HG03095 (cell line): ENCODE data around the gene CDKN2D.

Experiments used
- ATAC-seq: cut with Tn5 transposase; IDR thresholded peaks from one replicate; pipeline ENCODE4 v1.9.1; 2021; ENCODE audit warnings: moderate library complexity; ENCODE audit not compliant: unreplicated experiment

Gene CDKN2D

DNA sequence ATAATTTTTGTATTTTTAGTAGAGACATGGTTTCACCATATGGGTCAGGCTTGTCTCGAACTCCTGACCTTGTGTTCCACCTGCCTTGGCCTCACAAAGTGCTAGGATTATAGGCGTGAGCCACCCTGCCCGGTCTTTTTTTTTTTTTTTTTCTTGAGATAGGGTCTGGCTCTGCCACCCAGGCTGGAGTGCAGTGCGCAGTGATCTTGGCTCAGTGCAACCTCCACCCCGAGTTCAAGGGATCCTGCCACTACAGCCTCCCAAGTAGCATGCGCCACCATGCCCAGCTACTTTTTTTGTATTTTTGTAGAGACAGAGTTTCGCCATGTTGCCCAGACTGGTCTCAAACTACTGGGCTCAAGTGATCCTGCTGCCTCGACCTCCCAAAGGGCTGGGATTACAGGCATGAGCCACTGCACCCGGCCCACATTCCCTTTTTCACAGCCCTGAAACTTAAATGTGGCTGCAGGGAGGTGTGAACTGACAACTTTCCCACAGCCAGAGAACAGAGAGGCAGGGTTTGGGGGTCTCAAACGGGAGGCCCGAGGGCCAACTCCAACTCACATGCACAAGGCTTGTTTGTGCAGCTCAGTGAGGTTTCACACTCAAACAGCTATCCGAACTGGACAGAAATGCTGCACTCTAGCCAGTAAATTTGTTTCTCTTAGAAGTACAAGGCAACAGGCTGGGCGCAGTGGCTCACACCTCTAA lies 47.2 kb downstream of the CDKN2D start:
- no peak for ATAC-seq

DNA sequence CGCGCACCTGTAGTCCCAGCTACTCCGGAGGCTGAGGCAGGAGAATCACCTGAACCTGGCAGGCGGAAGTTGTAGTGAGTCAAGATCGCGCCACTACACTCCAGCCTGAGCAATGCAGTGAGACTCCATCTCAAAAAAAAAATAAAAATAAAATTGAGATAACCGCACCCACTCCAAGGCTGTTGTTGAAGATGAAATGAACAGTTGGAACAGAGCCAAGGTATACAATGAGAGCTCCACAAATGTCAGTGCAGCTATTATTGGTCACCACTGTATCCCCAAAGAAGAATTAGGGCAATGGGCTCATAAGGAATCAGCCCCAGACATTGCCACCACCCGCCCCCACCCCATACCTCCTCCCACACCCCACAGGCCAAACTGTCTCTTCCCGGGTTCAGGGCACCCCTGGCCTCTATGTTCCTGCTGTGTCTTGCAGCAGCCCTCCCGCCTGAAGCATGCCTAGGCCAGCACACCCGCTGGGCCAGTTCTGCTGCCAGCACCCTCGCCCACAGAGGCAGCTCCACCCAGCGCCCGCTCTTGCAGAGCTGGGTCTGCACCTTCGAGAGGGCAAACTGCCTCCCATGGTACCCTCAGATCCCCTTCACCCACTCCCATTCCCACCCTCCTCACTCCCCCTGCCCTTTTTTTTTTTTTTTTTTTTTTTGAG lies 48.0 kb downstream of the CDKN2D start:
- ATAC-seq: no peak

DNA sequence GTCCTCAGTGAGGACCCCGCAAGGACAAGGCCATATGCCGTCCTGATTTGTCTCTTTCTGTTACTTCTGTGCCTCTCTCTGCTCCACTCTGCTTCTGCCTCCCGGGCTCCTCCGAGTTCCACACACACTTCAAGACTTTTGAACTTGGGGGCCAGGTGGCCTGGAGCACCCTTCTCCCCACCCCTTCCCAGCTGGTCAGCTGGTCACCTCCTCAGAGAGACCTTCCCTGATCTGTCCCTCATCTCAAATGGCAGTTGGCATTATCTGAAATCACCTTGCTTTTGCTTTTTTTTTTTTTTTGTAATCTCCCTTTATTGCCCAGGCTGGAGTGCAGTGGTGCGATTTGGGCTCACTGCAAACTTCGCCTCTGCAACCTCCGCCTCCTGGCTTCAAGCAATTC lies 49.4 kb downstream of the CDKN2D start:
- ATAC-seq: no peak

DNA sequence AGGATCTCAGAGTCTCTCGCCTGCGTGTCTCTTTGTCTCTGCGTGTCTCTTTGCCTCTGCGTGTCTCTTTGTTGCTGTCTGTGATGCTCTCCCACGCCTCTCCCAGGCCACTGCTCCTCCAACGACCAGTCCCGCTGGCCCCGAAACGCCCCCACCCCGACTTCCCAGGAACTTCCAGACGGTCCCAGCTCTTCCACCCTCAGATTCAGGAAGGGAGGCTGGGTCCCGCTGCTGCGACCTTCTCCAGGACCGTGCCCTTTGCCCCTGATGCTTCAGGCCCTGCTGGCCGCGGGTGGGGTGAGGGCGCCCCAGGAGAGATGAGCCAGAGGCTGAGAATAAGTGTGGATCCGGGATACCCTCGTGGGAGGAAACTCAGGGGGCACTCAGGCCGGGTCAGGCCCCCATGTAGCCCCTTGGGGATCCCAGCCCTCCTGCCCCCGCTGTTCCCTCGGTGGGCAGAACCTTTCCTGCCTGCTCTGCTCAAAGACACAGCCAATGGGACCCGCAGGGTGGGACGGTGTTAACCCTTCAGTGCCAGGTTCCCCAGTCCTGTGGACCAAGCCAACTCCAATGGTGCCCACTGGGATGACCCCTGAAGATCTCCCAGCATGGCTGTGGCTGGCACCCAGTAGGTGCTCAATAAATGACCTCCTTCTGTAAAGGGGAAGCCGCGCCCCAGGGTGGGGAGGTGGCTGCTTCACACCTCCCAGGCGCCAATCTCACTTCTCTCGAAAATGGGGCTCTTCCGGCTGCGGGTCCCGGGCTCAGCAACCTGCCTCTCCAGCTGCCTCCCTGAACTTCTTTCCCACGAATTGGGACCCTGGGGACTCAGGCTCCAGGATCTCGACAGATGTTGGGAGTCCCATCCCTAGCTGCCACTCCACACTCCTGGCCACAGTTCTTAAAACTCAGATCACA lies 50.1 kb downstream of the CDKN2D start:
- no peak for ATAC-seq

DNA sequence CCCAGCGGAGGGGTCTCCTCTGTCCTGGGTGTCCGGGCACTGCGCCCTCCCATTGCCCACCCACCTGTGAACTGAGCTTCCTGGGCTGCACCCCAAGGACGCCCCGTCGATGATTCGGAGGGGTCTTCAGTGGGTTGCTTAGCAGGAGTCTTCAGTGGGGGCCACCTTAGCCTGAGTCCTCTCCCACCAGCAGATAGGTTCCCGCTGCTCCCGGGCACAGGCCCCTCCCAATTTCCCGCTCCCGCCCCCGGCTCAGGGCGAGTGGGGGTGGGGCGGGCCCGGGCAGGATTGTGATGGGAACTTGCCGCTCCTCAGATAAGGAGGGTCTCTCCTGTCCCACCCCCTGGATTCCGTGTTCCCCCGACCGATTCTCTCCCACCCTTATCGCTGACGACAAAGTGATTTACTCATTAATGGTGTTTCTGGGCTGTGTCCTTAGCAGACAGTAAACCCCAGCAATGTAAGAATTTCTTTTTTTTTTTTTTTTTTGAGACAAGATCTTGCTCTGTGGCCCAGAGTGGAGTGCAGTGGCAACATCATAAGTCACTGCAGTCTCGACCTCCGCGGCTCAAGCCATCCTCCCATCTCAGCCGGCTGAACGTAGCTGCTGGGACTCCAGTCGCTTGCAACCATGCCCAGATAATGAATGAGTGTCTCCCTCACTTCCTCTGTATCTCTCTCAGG lies 50.9 kb downstream of the CDKN2D start:
- ATAC-seq: no peak

DNA sequence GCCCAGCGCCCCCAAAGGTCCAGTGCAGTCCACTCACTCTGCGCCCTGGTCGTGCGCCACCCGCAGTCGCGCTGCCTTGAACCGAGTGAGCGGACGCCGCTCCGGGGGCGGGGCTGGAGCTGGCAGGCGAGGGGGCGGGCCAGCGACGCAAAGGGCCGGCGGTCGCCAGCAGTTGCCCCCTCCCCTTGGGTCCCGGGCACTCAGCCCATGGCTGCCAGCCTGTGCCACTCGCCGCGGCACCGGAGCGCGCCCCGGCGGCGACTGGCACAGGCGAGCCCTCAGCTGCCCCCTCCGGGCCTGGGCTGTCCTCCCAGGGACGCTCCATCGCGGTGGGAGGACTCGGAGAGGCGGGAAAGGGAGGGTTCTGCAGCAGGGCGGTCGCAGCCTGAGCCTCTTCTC lies 51.4 kb downstream of the CDKN2D start, which contains the start of gene S1PR5:
Gene S1PR5, minus strand, starts transcription at position 87 of the 399 bp plus-strand sequence. CDS start 2,436 bp downstream, outside the sequence.
- no peak for ATAC-seq

DNA sequence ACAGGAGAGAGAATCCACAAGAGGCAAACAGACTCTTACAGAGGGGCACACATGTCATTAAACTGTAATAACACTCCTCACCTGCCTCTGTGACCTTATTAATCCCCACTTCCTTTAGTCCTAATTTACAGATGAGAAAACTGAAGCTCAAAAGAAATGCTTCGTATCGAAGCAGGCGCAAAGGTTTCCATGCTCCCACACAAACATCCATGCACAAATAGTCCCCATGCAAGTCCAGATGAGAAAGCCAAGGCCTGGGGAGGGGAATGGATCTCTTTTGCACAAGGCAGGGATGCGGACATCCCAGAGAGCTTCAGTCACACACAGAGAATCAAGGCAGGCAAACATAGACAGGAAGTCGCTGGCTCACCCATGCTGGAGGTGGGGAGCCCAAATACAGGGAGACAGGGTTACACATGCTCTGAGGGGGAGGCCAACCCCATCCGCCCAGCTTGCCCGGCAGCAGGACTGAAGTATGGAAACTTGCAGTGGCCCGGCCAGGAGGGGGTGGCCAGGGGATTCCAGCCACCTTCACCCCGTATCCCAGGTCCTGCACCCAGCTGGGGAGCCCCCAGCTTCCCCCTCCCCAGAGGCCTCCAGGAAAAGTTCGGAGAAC lies 52.0 kb downstream of the CDKN2D start:
- no peak for ATAC-seq
